OCI-LY7 (cell line): ENCODE data around the gene CYP4V2. TPM values are rescaled to one million over a fixed set of nuclear protein-coding genes. Genes with fewer than 3 reads are reported as not detected.
A peak's percentile ranks its signal among the peaks of the same experiment; 100 is the strongest.

Experiments used
- BruUV-seq: library from RNA; stranded (reverse); fragments of 400-500 nt; replicated peaks from 2 replicates; lab custom pipeline; 2021; lab: Mats Ljungman, UMichigan
- CTCF ChIA-PET: fragments of 300-600 bp; sonication (Branson Sonifier 250); formaldehyde crosslinking; loops from one replicate; lab custom pipeline; 2022; ENCODE audit warnings: antibody characterized with exemption; ENCODE audit not compliant: unreplicated experiment; lab: Charles Lee
- POLR2A ChIA-PET: fragments of 300-600 bp; sonication (Branson Sonifier 250); formaldehyde crosslinking; loops from one replicate; lab custom pipeline; 2022; ENCODE audit warnings: antibody characterized with exemption; lab: Charles Lee
- DNase-seq: peaks from one replicate; pipeline ENCODE4 v3.0.0-alpha.2; 2015; ENCODE audit warnings: low spot score
- H2AFZ ChIP-seq: fragments of 200-600 bp; sonication (generic), shearing (Covaris generic); 2 replicates; pipeline ENCODE4 v1.6.1; 2014; ENCODE audit warnings: mild to moderate bottlenecking, antibody characterized with exemption, low read length, moderate library complexity
- H3K27ac ChIP-seq: fragments of 200-600 bp; sonication (generic); 2 replicates; pipeline ENCODE4 v1.5.1; 2014; ENCODE audit warnings: mixed run types, low read depth, mild to moderate bottlenecking, moderate library complexity, low read length, inconsistent platforms; ENCODE audit not compliant: poor library complexity, severe bottlenecking
- H3K36me3 ChIP-seq: fragments of 200-600 bp; sonication (generic); 2 replicates; pipeline ENCODE4 v1.6.1; 2014; ENCODE audit warnings: mild to moderate bottlenecking, antibody characterized with exemption, low read length, moderate library complexity, mixed read lengths; ENCODE audit not compliant: insufficient read depth
- H3K4me1 ChIP-seq: fragments of 200-600 bp; sonication (generic); 2 replicates; pipeline ENCODE4 v1.5.1; 2014; ENCODE audit warnings: mild to moderate bottlenecking, low read length; ENCODE audit not compliant: insufficient read depth, poor library complexity, severe bottlenecking
- H3K4me2 ChIP-seq: fragments of 200-600 bp; sonication (generic); 2 replicates; pipeline ENCODE4 v1.6.1; 2014; ENCODE audit warnings: mild to moderate bottlenecking, low read length
- H3K4me3 ChIP-seq: fragments of 200-600 bp; sonication (generic); 2 replicates; pipeline ENCODE4 v1.5.1; 2014; ENCODE audit warnings: mild to moderate bottlenecking, low read depth, low read length; ENCODE audit not compliant: poor library complexity, severe bottlenecking
- H3K79me2 ChIP-seq: fragments of 200-600 bp; sonication (generic); 2 replicates; pipeline ENCODE4 v1.6.1; 2016; ENCODE audit warnings: low read depth, mild to moderate bottlenecking, low read length, moderate library complexity, mixed read lengths; ENCODE audit not compliant: insufficient read depth
- H3K9me2 ChIP-seq: fragments of 200-600 bp; sonication (generic); 2 replicates; pipeline ENCODE4 v1.6.1; 2016; ENCODE audit warnings: mild to moderate bottlenecking, low read length, mixed read lengths; ENCODE audit not compliant: insufficient read depth
- H3K9me3 ChIP-seq: fragments of 200-600 bp; sonication (generic); 2 replicates; pipeline ENCODE4 v1.6.1; 2014; ENCODE audit warnings: mild to moderate bottlenecking, mixed run types, low read length, mixed read lengths
- H4K20me1 ChIP-seq: fragments of 200-600 bp; sonication (generic); 2 replicates; pipeline ENCODE4 v1.6.1; 2014; ENCODE audit warnings: mild to moderate bottlenecking, antibody characterized with exemption, low read length, moderate library complexity, mixed read lengths; ENCODE audit not compliant: insufficient read depth
- CTCF ChIP-seq: fragments of 200-600 bp; sonication (generic); conservative IDR thresholded peaks from 2 replicates; pipeline ENCODE4 v1.5.1; 2014; ENCODE audit warnings: mild to moderate bottlenecking, antibody characterized with exemption, low read length, moderate library complexity, mixed read lengths
- EZH2phosphoT487 ChIP-seq: fragments of 200-600 bp; sonication (generic); IDR thresholded peaks from 2 replicates; pipeline ENCODE4 v1.6.1; 2018; ENCODE audit warnings: low read depth, borderline replicate concordance, mild to moderate bottlenecking, mixed run types, antibody characterized with exemption, low read length, moderate library complexity, mixed read lengths
- intact Hi-C: fragments of 100-400 bp; cut with micrococcal nuclease; formaldehyde crosslinking; loops from one replicate; pipeline ENCODE4 v1.10.0; 2022; ENCODE audit not compliant: unreplicated experiment
- total RNA-seq, 2 experiments: library from RNA; depleted of rRNA in 1 of 2; stranded (reverse); fragments of >200 nt in 1 of 2; shearing (Covaris generic) in 1 of 2; gene quantifications; 2 replicates each; pipeline ENCODE4 v1.2.3, GENCODE V29; 2014 to 2022

CYP4V2 gene
- total RNA-seq, 2 experiments from 2014 or later, result 6.9 to 12.5 TPM

GRCh38 chr4:186159613-186160012 lies 31.8 kb upstream of the CYP4V2 start:
- no peak overlapping the region for H2AFZ ChIP-seq
- intact Hi-C loops, result no loop called here
- no peaks in the 10 kb centered on the region for H4K20me1 ChIP-seq
- H3K4me2 ChIP-seq, result no peak overlapping the region
- CTCF ChIA-PET, result no interaction called here
- H3K4me3 ChIP-seq, result no peak overlapping the region
- BruUV-seq, result no TSS peak
- no peak for TF ChIP-seq CTCF
- TF ChIP-seq EZH2phosphoT487, result no peak
- no peaks in the 10 kb centered on the region for H3K9me3 ChIP-seq
- H3K36me3 ChIP-seq, result no peaks in the 10 kb centered on the region
- peak; percentile 7 for DNase-seq
- H3K27ac ChIP-seq, result no peak overlapping the region
- POLR2A ChIA-PET, result interaction anchor here (0.5 to 0.6 kb wide), 2 partner anchors 946 to 1972 kb away, joined by 3 to 4 read pairs; no protein-coding TSS in a partner anchor
- no peaks in the 10 kb centered on the region for H3K4me1 ChIP-seq
- H3K79me2 ChIP-seq, result no peaks in the 10 kb centered on the region
- H3K9me2 ChIP-seq, result no peaks in the 10 kb centered on the region

- H3K79me2 ChIP-seq, result no peaks in the 10 kb centered on the region
- ChIA-PET CTCF (no interaction called here), POLR2A (interaction anchor here (0.6 to 1.1 kb wide), 2 partner anchors 30 to 577 kb away, joined by 3 to 7 read pairs; no protein-coding TSS in a partner anchor)
- H3K9me2 ChIP-seq, result no peaks in the 10 kb centered on the region
- H4K20me1 ChIP-seq, result no peaks in the 10 kb centered on the region
- peak overlapping the region; percentile 7; the same call in 1 of the 2 replicates for H3K4me2 ChIP-seq
- H3K27ac ChIP-seq, result no peak overlapping the region
- no peaks in the 10 kb centered on the region for H3K36me3 ChIP-seq
- H3K4me3 ChIP-seq, result no peak overlapping the region
- BruUV-seq, result no TSS peak
- TF ChIP-seq EZH2phosphoT487, result no peak
- TF ChIP-seq CTCF, result no peak
- H2AFZ ChIP-seq, result no peak overlapping the region
- no peaks in the 10 kb centered on the region for H3K9me3 ChIP-seq
- no peaks in the 10 kb centered on the region for H3K4me1 ChIP-seq
- DNase-seq, result peak; percentile 43
- intact Hi-C loops, result no loop called here
Measured at GRCh38 chr4:186161138-186161537, 30.2 kb upstream of the CYP4V2 start.

- no peak for DNase-seq
- ChIA-PET POLR2A (interaction anchor here (0.6 to 1.2 kb wide), 4 partner anchors 15 to 1533 kb away, joined by 3 to 5 read pairs (median 4); no protein-coding TSS in a partner anchor), CTCF (interaction anchor here (0.6 kb wide), 1 partner anchor 559 kb away, joined by 5 read pairs; no protein-coding TSS in a partner anchor)
- H3K9me2 ChIP-seq, result no peaks in the 10 kb centered on the region
- H3K9me3 ChIP-seq, result no peaks in the 10 kb centered on the region
- H3K4me2 ChIP-seq, result no peak overlapping the region
- no peak overlapping the region for H2AFZ ChIP-seq
- H3K4me3 ChIP-seq, result no peak overlapping the region
- TF ChIP-seq EZH2phosphoT487, result no peak
- no peak for TF ChIP-seq CTCF
- no peaks in the 10 kb centered on the region for H3K4me1 ChIP-seq
- no TSS peak for BruUV-seq
- no peaks in the 10 kb centered on the region for H4K20me1 ChIP-seq
- H3K36me3 ChIP-seq, result no peaks in the 10 kb centered on the region
- no peak overlapping the region for H3K27ac ChIP-seq
- intact Hi-C loops, result no loop called here
- no peaks in the 10 kb centered on the region for H3K79me2 ChIP-seq
Measured at GRCh38 chr4:186166852-186167512, 24.4 kb upstream of the CYP4V2 start.
